Midbrain (tissue), 1 donor: Measurements from ENCODE around the gene CITED2.
"Not testable (repeated sequence)": the region's sequence is repeated elsewhere in the genome, so short reads cannot be mapped to it uniquely, and the experiment has no call there.

ENCODE experiments used
- DNase-seq: peaks from one replicate; lab custom pipeline; 2025; lab: John Stamatoyannopoulos, UW

The CITED2 gene

DNA sequence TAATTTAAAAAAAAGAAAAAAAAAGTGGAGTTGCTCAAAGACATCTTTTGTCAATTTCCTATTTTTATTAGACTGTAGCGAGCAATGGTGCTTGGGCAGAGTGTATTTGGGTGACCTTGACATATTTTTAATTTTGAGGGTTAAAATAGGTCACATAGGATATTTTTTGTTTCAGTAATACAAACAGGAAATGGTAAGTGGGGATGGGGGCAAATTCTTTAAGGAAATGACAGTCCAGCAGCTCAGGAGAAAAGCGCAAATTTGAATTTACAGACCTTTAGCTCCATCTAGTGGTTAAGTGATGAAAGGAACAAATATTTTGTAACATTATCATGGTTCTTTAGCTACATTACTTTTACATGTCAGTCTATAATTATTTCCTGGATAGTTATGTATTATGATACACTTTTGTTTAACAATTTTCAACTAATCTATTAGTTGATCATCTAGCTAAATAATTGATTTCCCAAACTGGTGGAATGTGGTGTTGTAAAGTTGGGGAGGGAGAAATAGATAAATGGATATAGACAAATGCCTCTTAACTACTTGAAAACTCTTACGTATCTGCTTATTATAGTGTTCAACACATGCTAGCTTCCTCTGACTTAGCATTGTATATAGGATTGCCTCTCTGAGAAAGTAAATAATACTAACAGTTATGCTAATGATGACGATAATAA, 10.0 kb downstream of the CITED2 start:
- peak; percentile 73 for DNase-seq

DNA sequence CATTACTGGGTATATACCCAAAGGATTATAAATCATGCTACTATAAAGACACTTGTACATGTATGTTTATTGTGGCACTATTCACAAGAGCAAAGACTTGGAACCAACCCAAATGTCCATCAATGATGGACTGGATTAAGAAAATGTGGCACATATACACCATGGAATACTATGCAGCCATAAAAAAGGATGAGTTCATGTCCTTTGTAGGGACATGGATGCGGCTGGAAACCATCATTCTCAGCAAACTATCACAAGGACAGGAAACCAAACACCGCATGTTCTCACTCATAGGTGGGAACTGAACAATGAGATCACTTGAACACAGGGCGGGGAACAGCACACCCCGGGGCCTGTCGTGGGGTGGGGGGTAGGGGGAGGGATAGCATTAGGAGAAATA, 10.7 kb downstream of the CITED2 start:
- DNase-seq: not testable (repeated sequence)

GRCh38 chr6:139363123-139363522, 11.3 kb downstream of the CITED2 start:
- not testable (repeated sequence) for DNase-seq

- no peak for DNase-seq
Observed at GRCh38 chr6:139361211-139361610, 13.2 kb downstream of the CITED2 start.

GRCh38 chr6:139356924-139357323, 17.5 kb downstream of the CITED2 start:
- DNase-seq: no peak

- no peak for DNase-seq
Observed at GRCh38 chr6:139355777-139356445, 18.5 kb downstream of the CITED2 start.

- DNase-seq: no peak
Observed at GRCh38 chr6:139355172-139355571, 19.3 kb downstream of the CITED2 start.

GRCh38 chr6:139354189-139354588, 20.3 kb downstream of the CITED2 start:
- no peak for DNase-seq

- no peak for DNase-seq
Observed at GRCh38 chr6:139349464-139350020, 24.9 kb downstream of the CITED2 start.

DNA sequence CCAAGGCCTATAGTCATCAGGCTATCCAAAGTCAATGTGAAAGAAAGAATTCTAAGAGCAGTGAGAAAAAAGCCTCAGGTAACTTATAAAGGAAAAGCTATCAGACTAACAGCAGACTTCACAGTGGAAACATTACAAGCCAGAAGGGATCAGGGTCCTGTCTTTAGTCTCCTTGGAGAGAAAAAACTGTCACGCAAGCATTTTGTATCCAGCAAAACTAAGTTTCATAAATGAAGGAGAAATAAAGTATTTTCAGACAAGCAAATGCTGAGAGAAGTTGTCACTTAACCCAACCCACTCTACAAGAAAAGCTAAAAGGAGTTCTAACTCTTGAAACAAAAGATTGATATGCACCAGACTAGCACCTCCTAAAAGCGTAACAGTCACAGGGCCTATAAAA, 28.1 kb downstream of the CITED2 start:
- DNase-seq: no peak

DNA sequence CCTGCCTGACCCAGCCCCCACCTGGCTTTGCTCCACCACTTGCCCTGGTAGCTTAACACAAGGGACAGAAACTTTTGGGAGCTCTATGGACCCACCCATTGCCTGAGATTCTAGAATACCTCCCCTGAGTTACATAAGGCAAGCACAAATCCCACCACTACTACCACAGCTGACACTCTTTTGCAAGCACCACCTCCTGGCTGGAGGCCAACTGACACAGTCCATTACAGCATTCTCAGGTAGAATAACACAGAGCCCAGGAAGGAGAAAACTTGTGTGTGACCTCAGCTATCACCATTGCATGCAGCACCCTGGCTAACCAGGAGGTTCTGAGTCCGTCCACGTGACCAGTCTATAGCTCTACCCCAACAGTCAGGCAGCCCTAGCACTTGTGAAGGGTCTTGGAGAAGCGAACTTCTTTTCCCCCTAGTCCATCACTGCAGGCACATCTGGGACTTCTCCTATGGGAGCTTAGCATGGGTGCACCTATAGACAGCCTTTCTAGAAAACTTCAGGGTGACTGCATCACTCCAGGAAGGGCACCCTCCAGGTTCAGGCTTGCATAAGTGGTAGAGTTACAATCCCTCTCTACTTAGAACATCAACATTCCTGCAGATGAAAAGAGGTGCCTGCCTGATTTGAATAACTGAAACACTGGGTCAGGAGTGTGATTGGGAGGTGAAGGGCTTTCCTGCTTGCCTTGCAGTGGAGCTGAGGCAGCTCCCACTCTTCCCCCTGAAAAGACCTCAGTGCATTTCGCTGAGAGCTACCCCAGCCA, 30.1 kb downstream of the CITED2 start:
- no peak for DNase-seq

DNA sequence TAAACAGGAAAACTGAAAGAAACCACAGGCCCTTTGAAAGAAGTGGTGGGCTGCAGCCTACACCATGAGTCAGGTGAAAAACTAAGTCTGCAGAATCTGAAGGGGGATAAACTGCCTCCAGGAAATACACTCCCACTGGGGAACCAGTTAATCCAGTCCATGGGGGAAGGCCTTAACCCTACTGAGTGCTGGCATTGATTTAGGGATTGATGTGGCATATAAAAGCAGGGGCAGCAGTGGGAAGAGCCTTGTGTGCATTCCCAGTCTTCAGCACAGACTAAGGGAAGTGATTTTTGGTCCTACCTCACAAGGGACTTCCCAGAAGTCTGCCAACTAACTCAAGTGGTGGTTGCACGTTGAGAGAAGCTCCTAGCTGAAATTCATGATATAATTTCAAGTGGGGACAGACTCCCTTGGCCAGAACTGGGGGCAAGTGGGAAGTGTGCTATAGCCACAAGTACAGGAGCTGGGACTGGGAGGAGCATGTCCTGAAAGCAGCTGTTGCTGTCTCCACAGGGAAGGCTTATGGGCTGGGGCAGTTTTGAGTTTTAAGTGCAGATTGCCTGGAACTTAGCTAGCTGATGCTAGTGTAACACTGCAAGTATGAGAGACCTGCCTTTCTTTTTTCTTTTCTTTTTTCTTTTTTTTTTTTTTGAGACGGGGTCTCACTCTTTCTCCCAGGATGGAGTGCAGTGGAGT, 31.2 kb downstream of the CITED2 start:
- no peak for DNase-seq

GRCh38 chr6:139341060-139341459, 33.4 kb downstream of the CITED2 start:
- no peak for DNase-seq

- no peak for DNase-seq
Observed at GRCh38 chr6:139338795-139339194, 35.7 kb downstream of the CITED2 start.

DNA sequence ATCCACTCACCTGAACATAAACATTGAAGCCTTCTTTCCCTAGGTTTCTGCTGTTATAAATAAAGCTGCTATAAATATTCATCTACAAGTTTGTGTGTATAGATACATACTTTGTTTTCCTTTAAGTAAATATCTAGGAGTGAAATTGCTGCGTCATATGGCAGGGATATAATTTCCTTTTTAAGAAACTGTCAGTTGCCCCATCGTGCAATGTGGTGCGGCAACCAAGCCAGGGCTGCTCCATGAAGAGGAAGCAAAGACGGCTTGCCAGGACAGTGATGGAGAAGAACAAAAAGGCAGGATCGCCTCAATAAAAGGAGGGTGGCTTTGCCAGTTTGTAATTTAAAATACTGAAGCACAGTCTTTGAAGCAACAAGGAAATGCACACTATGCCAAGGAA, 36.6 kb downstream of the CITED2 start:
- no peak for DNase-seq

DNA sequence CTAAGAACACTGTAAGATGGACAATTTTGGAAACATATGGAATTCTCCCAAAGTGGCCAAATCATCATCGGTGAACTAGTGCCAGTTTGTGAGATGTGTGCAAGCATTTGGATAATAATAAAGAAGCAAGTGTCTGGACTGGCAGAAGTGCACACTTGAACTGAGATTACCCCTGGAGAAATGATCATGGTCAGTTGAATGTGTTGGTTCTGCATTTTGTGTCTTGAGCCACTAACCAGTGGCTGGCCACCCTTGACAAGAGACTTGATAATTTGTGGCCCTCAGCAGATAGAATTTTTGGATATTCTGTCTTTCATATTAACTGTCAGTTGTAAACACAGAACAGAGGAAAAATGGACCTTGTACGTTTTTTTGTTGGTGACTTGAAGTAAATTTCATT, 37.4 kb downstream of the CITED2 start:
- no peak for DNase-seq

DNA sequence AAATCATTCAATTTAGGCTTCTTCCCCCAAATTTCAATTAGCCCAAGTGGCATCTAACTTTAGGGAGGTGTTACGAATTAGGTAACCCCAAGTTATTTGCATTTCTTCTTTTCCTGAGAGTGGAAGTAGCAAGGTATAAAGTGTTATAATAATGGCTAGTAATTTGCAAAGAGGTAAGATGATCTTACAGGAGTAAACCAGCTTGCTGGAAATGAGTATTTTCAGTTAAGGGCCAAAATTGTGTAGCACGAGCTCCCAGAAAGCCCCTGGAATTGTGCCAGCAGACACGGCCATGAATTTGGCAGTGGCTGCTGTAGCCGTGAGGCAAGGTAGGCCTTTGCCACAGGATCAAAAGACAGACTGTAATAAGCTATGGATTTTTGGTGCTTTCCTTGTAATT, 38.0 kb downstream of the CITED2 start:
- DNase-seq: no peak

GRCh38 chr6:139335447-139336210, 38.8 kb downstream of the CITED2 start:
- DNase-seq: no peak

DNA sequence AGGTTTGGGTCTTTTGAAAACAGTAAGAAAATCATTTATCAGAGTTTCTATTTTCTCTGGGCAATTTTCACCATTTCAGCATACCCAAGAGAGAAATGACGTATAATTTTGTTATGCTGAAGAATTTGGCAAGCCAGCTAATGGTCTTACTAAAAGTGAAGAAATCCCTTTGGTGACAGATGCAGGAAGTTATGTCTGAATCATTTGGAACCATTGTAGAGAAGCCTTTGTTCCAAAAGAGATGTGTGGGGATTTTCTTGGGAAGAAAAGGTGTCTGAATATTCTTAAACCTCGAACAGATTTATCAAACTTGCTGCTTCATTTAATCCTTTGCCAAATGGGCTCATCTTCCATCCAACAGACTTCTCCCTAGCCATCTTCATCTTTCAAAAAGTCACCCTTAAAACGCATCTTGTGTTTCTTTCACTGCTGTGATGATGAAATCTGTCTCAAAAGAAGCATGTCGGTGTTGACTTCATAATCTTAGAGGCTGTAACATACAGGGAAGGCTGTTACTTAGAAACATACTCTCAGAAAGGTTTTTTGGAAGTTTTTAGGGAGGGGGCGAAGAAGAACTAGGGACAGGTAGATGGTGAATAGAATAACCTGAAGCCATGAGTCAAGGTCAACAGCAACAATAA, 39.5 kb downstream of the CITED2 start:
- no peak for DNase-seq

DNA sequence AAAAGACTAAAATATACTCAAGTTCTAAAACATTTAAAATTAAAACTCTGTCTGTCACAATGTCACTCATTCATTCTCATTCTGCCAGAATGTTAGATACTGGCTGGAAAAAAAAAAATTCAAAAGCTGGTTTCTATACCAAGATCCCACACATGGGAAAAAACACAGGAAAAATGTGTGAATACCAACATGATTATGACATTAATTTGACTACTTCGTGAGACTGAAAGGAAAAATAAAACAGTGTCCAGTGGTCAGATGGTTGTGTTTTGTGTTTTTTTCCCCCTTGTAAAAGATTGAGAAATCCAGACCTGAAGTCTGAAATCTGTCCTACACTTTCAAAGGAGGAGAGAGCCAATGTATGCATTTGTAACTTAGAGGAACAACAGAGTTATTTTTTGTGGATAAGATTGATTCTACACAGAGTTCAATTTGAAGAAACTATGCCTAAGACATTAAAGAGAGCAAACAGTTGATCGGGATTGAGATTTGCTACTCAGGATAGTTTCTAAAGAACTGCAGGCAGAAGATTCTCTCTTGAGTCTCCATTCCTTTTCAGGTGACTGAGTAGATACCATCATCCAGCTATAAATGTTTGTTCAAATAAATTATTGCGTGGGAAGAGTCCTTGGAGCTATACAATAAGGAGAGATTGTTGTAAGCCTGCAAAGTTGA, 43.5 kb downstream of the CITED2 start:
- DNase-seq: no peak
